ENCODE results near the gene PCGF2.
"Not testable (repeated sequence)": the region's sequence is repeated elsewhere in the genome, so short reads cannot be mapped to it uniquely, and the experiment has no call there.

The PCGF2 gene

DNA sequence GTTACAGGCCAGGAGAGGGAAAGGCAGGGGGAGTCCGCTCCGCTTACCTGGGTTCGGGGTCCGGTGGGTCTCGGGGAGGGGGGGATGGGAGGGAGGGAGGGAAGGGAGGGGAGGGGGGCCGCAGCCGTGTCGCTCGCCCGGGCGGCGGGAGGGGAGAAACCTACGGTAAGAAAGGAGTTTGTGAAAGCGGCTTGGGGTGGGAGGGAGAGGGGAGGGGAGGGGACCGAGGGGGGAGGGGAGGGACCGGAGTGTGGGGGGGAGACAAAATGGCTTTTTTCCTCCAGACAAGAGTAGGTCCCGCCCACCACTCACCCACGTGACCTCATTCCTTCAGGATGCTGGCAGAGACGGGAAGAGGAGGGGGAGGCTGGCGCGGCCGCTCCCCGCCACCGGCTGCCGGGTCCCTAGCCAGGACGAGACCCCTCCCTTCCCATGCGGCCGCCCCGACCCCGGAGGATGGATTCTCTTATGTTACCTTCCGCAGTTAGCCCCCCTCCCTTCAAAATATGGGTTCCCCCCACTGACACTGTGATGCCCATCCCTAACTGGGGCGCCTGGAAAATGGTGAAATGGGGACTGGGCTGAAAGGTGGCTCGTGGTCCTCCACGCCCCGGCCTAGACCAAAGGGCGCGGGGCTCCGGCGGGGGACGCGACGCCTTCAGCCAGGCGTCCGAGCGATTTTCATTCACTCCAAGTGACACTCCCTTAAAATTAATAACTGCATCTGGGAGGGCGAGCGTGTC is at the start of gene PCGF2:
Gene PCGF2, minus strand, starts transcription at position 188 of the 743 bp plus-strand sequence. CDS start 7,934 bp downstream, outside the sequence.
- DNase-seq (ENCODE audit: low spot score), result peak; percentile 86

DNA sequence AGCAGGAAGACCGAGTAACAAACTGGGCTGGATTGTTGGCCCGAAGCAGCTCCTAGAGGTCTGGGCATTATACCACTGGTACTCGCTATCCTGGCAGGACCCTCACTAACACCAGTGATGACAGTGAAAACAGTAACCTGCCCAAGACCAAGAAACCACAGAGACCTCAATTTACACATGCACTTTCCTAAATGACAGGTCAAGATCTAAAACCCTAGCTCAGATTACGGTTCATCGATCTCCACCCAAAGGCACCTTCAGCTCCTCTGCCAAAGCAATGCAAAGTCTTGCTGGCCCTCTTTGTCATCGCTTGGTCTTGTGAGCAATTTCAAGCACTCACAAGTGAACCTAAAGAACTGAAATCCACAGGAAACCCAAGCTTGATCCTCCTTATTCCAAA is 49.7 kb upstream of the PCGF2 start:
- no peak for DNase-seq (ENCODE audit: low spot score)

DNA sequence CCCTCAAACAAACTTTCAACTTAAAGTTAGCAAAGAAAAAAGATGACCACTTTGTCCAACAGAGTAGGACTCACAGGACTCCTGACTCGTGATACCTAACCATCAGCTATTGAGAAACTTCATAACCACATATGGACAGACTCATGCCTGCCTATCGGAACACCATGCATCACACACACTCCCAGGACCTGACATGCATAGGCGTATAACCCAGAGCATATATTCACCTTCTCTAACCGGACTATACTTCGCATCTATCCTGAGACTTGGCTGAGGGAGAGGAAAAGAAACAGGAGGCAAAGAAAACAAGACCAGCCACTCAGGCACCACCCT is 49.0 kb upstream of the PCGF2 start:
- DNase-seq (ENCODE audit: low spot score), result no peak

DNA sequence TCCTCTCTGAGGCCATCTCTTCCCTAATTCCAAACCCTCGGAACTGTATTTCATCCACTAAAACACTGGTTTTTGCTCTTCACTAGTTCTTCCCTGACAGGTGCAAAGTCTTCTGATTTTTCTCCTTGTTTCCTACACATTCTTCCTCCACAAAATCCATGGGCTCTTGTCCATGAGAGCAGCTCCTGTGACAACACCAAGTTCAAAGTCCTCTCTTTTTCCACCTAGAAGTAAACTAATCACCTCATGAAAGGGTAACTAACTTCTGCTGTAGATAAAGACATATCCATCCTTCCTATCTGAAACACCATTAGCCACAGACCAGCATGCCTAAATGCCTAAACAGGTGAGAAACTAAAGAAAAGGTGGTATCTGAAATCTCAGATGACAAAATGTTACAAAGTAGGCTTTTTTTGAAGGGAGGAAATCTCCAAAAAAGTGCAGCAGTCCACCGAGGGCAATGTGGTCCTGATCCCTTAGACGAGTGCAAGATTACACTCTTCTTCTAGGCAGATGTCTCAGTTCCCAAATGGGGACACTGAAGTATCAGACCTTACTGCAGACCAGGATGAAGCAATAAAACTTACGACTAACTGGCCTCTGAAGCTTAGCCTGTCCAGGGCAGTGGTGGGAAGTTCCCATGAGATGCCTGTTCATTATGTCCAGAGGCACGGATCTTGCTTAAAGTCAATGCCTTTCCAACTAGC is 48.5 kb upstream of the PCGF2 start:
- DNase-seq (ENCODE audit: low spot score), result no peak

DNA sequence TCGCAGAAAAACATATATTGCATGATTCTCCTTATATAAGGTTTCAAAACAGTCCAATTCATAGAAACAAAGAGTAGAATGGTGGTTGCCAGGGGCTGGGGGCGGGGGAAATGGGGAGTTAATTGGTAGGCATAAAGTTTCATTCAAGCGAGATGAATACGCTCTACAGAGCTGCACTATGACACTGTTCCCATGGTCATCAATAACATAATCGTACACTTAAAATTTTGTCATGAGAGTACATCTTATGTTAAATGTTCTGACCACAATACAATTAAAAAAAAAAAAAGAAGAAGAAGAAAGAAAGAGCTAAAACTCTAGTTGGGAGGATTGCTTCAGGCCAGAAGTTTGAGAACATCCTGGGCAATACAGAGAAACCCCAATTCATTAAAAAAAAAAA is 46.1 kb upstream of the PCGF2 start:
- no peak for DNase-seq (ENCODE audit: low spot score)

DNA sequence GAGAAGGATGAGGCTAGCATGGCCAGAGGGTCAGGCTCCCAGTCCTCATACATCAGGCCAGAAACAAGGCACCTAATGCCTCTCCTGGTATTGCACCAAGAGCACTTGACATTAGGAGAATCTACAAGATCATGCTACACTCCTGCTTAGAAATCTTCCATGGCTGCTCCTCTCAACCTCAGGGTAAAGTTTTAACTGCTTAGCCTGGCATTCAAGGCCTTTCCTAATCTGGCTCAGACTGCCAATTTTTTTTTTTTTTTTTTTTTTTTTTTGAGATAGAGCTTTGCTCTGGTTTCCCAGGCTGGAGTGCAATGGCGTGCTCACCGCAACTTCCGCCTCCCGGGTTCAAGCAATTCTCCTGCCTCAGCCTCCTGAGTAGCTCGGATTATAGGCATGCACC is 43.0 kb upstream of the PCGF2 start:
- DNase-seq (ENCODE audit: low spot score), result no peak

DNA sequence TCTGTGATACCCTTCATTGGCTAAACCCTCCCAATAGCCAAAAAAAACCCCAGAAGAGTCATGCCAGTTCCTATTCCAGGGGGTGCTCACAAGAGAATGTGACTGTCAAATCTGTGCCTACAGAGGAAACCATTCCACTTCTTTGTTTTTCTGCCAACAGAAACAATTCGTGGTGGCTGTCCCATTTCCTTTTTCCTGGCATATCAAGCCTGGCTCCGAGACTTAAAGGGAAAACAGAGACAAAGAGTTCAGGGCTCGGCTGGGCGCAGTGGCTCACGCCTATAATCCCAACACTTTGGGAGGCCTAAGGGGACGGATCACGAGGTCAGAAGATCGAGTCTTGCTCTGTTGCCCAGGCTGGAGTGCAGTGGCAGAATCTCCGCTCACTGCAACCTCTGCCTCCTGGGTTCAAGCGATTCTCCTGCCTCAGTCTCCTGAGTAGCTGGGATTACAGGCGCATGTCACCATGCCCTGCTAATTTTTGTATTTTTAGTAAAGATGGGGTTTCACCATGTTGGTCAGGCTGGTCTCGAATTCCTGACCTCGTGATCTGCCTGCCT is 42.1 kb upstream of the PCGF2 start:
- not testable (repeated sequence) for DNase-seq (ENCODE audit: low spot score)

DNA sequence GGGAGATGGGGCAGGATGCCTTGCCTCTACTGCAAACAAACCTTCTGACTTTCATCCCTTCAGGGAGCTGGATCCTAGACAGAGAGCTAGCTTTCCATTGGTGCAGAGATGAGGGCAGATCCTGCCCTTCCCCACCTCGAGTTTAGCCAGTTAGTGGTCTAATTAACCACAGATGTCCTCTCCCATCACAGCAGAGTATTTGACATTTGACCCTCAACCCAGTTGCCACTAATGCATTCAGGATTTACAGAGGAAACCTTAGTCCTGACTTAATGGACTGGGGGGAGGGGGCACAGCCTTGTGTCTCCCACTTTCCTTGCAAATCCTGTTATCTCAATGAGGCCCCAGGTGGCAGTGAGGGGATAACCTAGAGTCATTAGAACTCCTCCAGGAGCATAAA is 41.0 kb upstream of the PCGF2 start:
- no peak for DNase-seq (ENCODE audit: low spot score)

DNA sequence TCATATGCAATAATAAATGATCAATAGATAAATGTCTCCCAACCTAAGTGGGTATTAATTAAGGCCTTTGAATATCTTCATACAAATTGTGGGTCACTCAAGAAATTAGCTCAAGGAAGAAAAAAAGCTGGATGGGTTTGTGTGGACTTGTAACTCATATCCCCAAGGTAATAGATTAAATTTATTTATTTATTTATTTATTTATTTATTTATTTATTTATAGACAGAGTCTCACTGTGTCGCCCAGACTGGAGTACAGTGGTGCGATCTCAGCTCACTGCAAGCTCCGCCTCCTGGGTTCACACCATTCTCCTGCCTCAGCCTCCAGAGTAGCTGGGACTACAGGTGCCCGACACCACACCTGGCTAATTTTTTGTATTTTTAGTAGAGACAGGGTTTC is 39.9 kb upstream of the PCGF2 start:
- DNase-seq (ENCODE audit: low spot score), result not testable (repeated sequence)

DNA sequence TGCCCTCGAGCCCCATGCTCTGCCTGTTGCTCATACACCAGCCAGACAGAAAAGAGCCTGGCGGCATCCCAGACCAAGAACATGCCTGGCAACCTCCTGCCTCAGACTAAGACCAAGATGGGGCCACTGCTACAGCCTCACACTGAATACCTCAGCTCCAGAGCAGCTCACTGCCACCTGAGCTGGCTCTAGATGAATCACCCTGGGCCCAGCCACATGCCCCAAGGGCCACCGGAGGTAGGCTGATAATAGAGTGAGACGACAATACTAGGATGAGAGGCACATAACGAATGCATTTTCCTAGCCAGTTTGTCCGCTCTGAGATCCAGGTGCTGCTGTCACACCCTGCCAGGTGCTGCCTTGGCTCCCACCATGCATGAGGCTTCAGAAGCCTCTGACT is 38.2 kb upstream of the PCGF2 start:
- DNase-seq (ENCODE audit: low spot score), result no peak

DNA sequence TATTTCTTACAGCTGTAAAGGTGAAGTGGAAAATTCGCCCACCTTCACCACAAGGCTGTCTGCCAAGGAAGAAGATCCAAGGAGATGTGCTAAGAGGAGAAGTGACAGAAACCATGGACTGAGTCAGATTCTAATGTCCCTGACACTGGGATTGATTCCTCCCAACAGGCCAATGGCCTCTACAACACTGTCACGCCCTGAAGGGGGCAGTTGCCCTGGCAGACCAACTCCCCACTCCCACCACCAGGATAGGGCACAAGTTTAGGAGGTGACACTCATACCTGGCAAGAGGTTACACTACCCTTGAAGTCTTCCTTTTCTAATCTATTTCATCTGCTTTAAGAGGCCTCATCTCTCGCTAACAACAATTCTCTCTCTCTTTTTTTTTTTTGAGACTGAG is 35.1 kb upstream of the PCGF2 start:
- DNase-seq (ENCODE audit: low spot score), result no peak

DNA sequence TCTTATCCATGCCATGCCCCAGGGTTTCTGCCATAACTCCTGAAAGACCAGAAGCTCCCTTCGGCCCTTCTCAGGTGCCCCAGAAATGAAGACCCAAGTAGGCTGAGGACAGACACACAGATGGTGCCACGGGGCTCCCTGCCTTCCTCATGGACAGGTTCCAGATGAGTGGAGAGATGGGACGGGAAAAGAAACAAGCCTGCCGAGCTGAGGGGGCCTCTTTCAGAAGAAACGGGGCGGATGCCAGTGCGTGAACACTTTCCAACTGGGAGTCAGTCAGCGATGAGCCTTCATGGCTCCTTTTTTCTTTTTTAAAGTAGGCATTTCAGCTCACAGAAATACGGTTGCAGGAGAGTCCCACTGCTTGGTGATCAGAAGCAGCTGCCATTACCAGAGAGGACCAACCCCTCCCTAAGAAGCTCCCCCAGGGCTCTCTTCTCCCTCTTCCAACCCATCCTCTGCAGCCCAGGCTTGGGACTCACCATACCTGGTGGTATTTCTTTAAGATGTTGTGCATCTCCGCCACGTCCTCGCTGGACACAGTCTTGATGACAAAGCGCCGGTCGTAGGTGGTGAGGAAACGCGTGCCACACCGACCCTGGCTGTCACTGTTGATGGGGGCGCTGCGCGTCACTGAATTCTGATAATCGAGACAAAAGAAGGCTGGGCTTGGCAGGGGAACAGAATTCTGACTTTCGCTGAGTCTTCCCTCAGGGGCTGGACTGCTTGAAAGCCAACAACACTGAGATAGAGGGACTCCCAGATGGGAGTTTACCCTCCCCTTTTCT is 32.0 kb upstream of the PCGF2 start:
- DNase-seq (ENCODE audit: low spot score), result no peak

DNA sequence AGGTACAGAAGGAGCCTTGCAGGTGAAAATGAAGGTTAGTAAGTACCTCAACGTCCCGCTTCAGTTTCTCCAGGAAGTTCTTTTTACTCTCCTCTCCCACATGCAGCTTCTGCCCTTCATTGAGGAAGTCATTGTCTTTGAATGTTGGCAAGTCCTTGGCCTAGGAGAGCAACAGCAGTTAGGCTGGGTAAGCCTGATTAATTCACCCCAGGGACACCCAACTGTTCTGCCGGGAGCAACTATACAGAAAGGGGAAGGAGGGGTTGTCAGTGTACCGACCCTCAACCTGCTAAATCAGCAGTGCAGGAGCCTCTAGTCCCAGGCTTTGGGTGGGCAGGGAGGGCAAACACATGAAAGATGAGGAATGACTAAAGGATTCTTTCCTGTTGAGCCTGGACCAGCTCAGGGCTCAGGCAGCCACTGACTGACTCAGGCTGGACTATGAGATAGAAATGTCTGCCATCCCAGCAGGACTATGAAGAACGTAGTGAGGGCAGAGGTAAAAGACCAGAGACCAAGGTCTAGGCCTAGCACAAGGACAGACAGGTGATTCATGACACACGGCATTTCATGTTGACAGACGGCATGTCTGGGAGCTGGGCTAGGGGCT is 29.6 kb upstream of the PCGF2 start:
- DNase-seq (ENCODE audit: low spot score), result no peak

DNA sequence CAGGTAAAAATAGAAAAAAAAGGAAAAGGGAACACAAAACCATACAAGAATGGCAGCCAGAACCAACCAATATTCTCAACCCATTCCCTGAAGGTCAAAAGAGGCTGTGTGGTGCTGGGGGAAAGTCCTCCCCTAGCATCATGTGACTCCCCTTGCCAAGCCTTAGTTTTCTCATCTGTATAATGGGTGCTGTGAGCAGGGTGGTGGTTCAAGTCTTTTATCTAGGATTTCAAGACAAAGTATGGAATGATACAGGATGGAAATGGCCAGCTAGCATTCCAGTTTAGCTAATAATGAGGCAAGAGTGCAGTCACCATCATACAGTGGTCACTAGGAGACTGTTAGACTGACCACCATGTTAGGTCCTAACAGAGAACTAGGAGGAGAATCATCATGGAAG is 25.1 kb upstream of the PCGF2 start:
- DNase-seq (ENCODE audit: low spot score), result no peak

DNA sequence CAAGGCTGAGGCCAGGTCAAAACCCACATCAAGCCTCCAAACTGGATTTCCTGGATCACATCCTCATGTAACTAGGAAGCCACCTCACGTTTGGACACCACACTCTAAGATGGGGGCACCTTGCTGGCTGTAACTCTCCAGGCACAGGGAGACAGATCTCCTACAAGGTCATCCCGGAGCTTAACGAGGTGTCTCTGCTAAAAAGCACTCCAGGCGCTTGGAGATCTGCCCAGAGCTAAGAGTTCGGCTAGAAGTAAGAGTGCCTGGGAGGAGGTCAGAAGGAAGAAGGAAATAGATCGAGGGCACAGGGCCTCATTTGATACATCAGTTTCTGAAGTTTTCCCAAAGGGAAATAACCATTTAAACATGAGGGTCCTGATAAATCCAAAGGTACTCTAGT is 20.3 kb upstream of the PCGF2 start:
- DNase-seq (ENCODE audit: low spot score), result no peak

DNA sequence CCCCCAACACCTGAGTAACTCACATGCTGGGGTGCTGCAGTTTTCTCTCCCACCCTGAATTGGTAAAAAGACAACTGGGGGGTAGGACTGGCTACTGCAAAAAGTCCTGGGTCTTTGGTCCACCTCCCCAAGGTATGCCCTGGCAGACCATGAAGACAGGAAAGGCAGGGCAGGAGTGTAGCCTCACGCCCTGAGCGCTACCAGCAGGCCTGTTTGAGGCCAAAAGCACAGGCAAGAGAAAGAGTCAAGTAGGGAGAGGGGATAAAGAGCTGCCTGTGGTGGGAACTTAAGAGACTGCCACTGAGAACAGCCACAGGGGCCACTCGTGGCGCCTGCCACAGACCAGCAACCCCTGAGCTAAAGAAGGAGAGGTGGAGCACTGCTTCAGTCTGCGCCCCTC is 18.2 kb upstream of the PCGF2 start:
- DNase-seq (ENCODE audit: low spot score), result no peak

DNA sequence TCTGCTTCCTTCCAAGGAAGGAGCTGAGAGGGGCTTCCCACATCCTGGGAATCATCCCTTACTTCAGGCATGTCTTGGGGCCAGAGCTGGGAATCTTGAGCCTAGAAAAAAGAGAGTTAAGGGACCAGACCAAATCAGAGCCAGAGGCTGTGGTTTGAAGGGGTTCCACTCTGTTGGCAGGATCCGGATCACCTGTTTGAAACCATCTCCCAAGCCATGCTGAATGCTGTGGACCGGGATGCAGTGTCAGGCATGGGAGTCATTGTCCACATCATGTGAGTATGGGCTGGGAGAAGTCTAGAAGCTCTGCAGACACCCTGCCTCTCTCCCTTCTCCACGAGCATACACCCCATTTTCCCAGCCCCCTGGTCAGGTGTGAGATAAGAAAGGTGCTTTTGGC is 14.1 kb upstream of the PCGF2 start:
- DNase-seq (ENCODE audit: low spot score), result no peak

DNA sequence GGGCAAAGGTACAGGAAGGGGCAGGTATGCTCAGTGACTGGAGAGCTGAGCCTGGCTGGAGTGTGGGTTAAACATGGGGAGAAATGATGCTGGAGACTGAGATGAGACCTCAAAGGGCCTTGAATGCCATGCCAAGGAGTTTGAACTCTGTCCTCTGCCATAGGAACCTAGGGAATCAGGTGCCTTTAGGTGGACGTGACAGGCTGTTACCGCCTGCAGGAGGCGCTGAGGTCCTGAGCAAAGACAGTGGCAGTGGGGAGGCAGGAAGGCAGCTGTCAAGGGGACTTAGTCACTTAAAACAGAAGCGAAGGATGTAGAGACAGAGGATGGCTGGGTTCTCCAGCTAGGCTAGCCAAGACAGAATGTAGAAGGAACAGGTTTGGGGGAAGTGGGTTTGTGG is 13.5 kb upstream of the PCGF2 start:
- peak; percentile 30 for DNase-seq (ENCODE audit: low spot score)

DNA sequence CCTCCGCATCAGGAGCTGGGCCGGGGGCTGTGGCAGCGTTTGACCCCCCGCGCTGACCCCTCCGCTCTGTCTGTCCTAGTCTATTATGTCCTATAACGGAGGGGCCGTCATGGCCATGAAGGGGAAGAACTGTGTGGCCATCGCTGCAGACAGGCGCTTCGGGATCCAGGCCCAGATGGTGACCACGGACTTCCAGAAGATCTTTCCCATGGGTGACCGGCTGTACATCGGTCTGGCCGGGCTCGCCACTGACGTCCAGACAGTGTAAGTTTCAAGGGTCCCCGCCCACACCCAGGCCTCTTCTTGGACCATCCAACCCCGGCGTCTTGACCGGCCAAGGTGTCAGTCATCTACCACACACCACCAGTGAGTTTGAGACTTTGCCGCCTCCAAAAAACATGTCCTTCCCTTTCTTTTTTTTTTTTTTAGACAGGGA is 5.0 kb upstream of the PCGF2 start:
- DNase-seq (ENCODE audit: low spot score), result no peak

DNA sequence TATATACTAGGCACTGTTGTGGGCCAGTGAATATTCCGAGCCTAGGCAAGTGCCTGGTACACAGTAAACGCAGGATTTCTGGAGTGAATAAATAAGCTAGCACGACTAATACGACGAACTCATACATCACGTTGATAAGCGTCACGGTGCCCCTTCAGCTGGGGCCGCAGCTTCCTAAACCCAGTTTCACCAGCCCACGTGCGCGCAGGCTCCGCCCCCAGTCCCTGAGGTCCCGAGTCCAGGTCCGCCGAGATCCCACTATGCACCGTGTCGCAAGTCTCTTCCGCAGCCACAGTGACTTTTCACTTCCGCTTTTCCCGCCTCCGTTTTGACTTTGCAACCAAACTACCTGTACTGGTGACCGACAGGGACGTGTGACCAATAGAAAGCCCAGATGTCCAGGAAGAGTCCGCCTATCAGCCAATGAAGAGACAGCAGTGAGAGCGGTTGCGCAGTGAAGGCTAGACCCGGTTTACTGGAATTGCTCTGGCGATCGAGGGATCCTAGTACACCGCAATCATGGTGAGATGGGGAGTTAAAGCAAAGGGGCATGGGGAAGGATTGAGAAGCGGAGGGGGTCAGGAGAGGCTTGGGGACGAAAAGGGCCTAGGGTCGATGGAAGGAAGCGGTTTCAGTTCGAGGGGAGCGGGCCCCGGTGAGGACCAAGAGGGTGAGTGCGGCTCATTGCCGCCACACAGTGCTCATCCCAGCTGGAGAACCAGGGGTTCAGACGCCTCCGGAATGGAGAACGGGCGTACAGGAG is 4.4 kb upstream of the PCGF2 start, which contains the start of gene PSMB3:
Gene PSMB3, plus strand, starts transcription at position 434 of the 763 bp plus-strand sequence. Its CDS starts 86 bp downstream, at position 520.
- peak; percentile 100 for DNase-seq (ENCODE audit: low spot score)

DNA sequence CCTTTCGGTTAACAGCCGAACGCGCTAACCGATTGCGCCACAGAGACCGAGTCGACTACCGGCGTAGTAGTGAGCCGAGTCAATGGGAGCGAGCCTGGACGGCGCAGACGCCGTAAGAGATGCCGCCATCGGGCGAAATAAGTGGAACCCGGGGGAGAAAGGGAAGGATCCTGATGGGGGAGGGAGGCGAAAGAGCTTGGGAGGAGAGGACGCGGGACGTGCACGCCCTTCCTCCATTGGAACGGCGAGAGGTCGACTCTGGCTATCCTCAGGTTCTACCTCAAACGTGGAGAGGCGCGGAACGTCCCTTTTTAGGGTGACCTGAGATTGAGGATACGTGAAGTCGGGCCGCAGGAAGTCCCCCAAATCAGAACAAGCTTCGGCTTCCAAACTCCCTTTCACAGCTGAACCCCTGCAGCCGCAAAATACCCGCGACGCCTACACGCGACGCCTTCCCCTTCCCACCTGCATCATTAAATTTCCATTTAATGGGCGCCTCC is 3.7 kb upstream of the PCGF2 start:
- DNase-seq (ENCODE audit: low spot score), result peak; percentile 83

Measured in SW480 (cell line).